ENCODE data around the gene PPAT. TPM values are rescaled to one million over a fixed set of nuclear protein-coding genes. Genes with fewer than 3 reads are reported as not detected.

The PPAT gene
- total RNA-seq, 1 donor from 2014 or later, result 2.3 TPM

DNA sequence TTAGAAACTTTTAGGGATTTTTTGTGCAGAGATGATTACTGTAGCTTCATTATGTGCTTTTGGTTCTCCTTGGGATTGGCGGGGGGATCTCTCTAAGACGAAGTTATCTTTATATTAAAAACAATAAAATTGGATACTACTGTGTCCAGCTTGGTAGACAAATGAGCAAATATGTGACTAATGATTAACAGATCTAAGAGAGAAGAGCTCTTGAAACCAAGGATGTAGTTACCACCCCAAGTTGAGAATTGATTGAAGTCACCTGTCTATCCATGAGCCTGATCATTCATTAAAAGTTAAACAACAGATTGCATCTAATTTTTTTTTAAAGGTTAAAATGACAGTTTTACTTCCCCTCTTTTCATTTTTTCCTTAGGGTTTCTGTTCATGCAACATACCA is 9.3 kb upstream of the PPAT start:
- intact Hi-C loops (cut with DNase I), result no loop called here
- ATAC-seq (ENCODE audit: poor library complexity), result no peak
- no peak for DNase-seq

DNA sequence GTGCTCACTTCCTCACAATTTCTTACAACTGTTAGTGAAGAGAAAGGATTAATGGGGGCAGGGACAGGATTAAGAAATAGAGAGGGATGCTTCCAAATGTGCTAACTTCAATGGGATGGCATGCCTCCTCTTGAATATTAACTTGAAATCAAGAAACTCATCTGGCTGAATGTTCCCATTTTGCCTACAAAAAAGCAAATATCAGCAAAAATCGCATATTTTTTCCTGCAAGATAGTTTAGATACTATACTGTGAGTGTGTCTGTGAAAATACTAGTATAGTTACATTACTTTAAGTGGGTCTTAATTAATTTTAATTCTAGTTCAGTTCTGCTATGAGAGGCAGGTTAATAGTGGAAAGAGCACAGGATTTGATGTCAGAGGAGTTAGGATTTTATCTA is 5.6 kb upstream of the PPAT start:
- DNase-seq (no peak), ATAC-seq (ENCODE audit: poor library complexity) (no peak)
- intact Hi-C loops (cut with DNase I), result no loop called here

DNA sequence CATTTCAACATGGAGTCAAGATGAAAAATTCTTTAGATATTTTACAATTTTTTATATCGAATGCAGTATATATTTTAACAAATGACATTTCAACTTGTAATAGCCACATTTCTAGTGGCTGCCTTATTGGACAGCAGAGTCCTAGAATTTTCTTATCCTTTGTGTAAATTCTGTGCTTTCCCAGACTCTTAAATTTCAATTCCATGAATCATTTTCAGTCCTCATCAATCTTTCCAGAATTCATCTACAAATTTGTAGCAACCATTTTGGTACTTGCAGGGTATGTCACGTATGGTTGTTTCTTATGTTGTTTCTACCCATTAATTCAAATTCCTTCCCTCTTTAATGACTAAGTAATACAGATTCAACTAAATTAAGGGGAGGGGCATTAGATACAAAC is 3.4 kb upstream of the PPAT start:
- intact Hi-C loops (cut with DNase I), result no loop called here
- DNase-seq, result no peak
- ATAC-seq (ENCODE audit: poor library complexity), result no peak

DNA sequence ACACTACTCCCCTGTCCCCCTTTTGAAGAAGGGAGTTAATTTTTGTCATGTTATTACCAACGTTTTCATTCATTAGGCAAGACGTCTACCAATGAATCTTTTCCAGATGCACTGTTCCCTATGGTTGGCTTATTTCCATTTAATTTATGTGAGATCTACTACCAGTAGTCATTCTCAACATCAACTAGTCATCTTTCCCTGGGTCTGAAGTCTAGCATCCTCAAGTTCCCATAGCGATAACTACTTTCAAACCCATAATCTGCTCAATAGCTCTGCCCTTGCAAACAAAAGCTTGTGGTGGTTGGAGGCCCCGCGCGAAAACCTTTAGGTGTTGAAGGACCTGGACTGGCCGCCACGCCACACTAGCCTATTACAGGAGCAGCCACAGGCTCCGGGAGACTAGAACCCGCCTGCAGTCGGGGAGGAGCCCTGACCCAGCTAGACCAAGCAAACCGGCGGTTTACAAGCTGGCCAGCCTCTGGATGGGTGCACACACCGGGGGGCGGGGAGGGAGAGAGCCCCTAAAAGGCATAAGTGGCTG is 746 bp downstream of the PPAT start:
- ATAC-seq (ENCODE audit: poor library complexity) (peak; percentile 18), DNase-seq (peak; percentile 67)
- intact Hi-C loops (cut with DNase I), result no loop called here

DNA sequence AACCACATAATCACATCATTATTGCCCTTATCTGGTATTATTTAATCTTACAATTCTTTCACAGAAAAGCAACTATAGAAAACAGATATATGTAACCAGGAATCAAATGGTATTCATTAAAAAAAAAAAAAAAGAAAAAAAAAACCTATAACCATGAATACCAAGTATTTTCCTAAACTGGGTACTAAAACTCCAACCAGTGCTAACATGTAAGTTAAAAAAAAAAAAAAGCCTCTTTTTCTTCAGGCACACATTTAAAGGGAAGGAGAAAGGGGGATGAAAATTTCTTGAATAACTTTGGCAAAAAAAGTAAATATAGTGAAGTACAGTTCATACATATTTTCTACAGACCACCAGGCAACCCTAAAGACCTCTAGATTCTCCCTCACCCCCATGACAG is 2.1 kb downstream of the PPAT start:
- intact Hi-C loops (cut with DNase I), result no loop called here
- ATAC-seq (ENCODE audit: poor library complexity) (no peak), DNase-seq (no peak)

DNA sequence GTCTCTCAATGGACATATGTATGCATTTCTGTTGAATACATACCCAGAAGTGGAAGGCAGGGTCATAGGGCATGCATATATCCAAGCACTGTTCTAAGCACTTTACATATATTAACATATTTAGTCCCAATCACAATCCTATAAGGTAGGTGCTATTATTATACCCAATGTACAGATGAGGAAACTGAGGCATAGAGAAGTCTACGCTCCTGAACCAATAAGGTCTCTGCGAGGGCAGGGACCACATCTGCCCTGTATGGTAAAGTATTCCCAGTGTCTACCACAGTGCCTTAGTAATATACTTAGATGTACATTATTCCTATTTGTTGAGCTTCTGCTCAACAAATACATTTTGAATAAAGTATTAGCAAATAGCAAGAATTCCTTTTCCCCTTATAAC is 5.2 kb downstream of the PPAT start:
- ATAC-seq (ENCODE audit: poor library complexity) (no peak), DNase-seq (no peak)
- intact Hi-C loops (cut with DNase I), result no loop called here

DNA sequence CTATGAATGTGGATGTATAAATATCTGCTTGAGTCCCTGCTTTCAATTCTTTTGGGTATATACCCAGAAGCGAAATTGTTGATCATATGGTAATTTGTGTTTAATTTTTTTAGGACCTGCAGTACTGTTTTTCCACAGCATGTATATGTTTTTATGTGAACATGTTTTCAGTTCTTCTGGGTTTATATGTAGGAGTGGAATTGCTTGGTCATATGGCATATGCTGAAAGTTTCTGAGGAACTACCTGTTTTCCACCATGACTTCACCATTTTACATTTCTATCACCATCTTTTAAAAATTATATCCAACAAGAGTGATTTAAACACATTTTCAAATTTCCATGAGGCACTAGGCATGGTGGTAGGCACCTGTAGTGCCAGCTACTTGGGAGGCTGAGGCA is 8.2 kb downstream of the PPAT start:
- intact Hi-C loops (cut with DNase I), result no loop called here
- ATAC-seq (ENCODE audit: poor library complexity), result no peak
- no peak for DNase-seq

DNA sequence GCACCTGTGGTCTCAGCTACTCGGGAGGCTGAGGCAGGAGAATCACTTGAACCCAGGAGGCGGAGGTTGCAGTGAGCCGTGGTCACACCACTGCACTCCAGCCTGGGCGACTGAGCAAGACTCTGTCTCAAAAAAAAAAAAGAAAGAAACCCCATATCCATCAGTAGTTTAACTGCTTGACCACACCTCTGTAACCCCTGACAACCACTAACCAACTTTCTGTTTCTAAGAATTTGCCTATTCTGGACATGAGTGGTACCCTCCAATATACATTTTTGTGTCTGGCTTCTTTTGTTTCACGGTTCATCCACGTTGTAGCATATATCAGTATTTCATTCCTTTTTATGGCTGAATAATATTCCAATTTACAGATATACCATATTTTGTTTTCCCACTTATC is 9.1 kb downstream of the PPAT start:
- intact Hi-C loops (cut with DNase I), result no loop called here
- DNase-seq (no peak), ATAC-seq (ENCODE audit: poor library complexity) (no peak)

DNA sequence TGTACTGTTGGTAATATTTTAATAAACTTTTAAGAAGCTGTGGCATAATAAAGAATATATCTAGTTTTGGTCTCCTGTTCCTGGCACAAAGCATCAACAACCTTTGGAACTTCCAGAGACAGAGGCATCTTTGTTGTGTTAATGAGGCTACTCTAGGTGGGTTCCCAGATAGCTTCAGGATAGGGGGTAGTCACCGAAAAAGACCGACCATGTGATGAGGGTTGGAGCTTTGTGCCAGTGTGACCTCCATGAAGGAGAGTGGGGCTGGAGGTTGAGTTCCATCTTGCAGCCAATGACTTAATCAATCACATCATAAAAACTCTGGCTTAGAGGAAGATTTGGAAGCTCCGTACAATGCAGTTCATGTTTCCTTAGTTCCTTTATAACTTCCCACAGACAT is 9.9 kb downstream of the PPAT start:
- intact Hi-C loops (cut with DNase I), result no loop called here
- ATAC-seq (ENCODE audit: poor library complexity) (no peak), DNase-seq (no peak)

DNA sequence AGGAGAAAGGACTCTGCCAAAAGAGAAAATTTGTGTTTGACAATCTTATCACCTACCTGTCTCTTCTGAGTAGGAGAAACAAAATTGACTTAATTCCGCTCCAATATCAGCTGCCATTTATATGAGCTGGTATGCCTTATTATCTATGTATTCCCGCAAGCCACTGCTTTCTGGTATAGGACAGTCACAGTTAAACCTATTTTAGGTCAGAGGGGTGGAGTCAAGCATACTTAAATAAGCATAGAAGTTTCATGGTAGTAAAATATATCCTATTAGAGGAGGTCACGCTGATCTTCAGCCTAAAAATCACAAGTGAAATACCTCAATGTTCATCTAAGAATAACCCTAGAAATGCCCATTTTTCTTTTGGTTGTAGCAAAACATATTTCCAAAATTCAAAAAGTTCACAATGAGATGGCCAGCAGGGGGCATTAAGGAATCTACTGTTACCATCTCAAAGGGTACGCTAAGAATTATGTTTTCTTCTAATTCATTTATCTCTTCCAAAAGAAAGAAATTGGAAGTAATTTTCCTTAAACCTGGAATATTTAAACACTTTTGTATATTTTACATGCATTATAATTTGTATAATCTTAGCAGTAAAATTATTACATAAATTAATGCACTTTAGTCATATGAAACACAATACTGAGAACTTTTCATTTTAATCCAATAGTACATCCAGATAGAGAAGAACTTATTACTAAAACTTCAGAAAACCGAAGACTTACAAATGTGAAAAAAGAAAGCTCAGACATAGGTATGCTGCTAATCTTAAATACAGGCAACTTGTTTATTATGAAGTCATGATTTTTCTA is 10.5 kb downstream of the PPAT start:
- ATAC-seq (ENCODE audit: poor library complexity), result peak; percentile 77
- no peak for DNase-seq
- intact Hi-C loops (cut with DNase I), result no loop called here

DNA sequence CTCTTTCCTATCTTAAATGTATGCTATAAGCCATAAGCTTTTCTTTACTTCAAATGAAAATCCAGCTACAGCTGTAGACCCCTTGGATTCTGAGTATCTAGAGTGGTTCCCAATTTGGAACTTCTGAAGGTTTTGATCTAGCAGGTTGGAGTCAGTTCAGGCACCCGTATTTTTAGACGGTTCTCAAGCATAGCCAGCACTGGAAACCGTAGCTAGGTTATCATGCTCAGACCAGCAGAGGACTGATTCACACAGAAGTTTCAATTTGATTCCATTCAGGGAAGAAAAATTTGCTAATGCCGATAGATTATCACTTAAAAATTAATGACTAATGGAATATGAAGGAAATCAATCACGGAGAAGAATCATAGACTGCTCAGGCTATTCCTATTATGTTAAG is 11.2 kb downstream of the PPAT start:
- DNase-seq (no peak), ATAC-seq (ENCODE audit: poor library complexity) (peak; percentile 68)
- intact Hi-C loops (cut with DNase I), result no loop called here

DNA sequence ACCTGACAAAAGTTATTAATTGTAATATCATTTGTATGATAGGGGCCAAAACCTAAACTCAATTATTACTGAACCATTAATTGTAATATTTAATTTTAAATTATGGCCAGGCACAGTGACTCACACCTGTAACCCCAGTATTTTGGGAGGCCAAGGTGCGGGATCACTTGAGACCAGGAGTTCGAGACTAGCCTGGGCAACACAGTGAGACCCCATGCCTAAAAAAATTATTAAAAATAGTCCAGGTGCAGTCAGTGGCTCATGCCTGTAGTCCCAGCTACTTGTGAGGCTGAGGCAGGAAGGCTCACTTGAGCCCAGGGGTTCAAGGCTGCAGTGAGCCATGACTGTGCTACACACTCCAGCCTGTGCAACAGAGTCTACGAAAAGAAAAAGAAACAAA is 18.0 kb downstream of the PPAT start:
- DNase-seq (no peak), ATAC-seq (ENCODE audit: poor library complexity) (no peak)
- intact Hi-C loops (cut with DNase I), result no loop called here

DNA sequence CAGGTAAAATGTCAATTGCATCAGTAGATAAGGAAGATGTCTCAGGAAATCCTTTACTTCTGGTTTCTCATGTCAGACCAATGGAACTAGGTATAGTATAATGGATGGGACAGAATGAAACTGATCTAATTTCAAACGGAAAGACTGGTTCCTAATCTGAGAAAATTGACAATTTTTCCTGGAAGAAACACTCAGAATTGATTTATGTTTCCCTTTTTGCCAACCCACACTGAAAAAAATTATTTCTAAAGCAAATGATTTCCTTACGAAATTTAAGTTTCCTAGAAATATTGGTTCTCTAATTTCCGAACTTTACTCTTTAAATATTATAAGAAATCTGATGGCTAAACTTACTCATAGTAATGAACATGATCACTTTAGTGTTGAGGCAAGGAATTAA is 19.1 kb downstream of the PPAT start:
- ATAC-seq (ENCODE audit: poor library complexity) (no peak), DNase-seq (no peak)
- intact Hi-C loops (cut with DNase I), result no loop called here

DNA sequence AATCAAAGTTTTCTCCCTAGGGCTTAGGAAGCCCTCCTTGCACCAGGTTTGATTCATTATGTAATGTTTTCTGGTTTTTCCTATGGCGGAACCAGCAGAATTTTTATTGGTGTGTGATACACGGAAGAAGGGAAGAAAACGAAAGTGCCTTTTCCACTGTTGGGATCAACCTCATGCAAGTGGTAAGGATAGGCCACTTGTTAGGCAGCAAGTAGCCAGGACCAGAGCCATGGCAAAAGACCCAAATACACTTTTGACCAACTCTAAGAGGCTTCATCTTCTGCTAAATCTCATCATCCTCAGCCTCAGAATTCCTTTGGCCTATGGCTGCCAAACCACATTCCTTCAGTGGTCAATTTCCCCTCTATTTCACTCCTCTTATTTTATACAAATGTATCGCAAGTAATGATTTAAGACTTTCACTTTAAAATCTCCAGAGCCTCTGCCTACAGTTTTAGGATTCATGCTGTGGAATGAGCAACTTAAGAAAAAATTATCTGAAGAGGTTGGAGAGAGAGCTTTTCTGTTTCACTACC is 21.2 kb downstream of the PPAT start:
- intact Hi-C loops (cut with DNase I), result no loop called here
- no peak for ATAC-seq (ENCODE audit: poor library complexity)
- DNase-seq, result no peak

DNA sequence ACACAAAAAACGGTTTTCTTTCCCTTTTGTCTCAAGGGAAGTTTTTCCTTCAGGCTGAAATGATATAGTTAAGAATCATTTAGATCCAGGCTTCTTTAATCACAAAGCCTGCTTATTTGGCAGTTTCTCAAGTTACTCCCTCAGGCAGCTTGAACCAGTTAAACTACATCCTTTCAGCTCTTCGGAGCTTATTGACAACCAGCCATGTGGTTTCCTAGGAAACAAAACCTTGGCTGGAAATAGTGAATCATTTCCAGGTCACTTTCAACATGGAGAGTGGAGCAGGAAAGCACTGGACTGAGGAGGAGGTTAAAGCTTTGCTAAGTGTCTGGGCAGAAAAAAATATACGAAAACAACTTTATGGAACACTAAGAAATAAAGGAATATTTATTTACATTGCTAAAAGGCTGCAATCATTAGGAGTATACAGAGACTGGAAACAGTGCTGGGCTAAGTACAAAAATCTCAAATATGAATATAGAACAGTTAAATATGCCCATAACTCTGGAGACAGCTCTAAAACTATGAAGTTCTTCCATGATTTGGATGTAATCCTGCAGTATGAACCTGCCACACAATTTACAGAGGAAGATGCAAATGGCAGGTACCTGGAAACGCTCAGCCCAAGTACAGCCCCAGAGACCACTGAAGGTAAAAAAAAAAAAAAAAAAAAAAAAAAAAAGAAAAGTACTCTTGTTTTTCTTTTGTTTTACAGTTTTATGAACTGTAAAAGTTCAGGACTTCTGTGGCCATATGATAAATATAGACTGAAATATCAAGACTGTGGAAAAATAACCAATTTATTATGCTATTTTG is 25.0 kb downstream of the PPAT start:
- intact Hi-C loops (cut with DNase I), result no loop called here
- ATAC-seq (ENCODE audit: poor library complexity) (peak; percentile 98), DNase-seq (no peak)

DNA sequence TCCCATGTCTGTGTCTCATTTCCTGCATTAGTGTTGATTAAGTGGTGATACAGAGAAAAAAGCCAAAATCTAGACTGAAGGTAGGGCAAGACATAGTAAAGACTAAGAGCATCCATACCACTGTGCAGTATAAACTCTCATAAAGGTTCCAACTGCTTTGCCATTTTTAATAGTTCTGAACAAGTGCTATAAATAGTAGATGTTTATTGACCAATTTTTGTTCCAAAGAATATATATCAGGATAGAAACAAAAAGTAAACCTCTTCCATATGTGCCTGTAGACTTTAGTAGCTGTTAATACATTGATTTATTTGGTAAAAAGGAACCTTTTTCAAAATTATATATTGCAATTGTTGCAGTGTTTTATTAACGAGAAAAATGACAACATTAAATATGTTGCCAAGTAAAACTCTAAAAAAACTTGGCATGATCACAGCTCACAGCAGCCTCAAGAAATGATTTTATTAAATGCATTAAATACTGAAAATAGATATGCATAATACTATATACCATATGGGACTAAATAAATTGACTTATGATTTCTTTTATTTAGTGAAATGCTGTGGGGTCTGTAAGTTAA is 25.8 kb downstream of the PPAT start:
- ATAC-seq (ENCODE audit: poor library complexity) (no peak), DNase-seq (no peak)
- intact Hi-C loops (cut with DNase I), result no loop called here

DNA sequence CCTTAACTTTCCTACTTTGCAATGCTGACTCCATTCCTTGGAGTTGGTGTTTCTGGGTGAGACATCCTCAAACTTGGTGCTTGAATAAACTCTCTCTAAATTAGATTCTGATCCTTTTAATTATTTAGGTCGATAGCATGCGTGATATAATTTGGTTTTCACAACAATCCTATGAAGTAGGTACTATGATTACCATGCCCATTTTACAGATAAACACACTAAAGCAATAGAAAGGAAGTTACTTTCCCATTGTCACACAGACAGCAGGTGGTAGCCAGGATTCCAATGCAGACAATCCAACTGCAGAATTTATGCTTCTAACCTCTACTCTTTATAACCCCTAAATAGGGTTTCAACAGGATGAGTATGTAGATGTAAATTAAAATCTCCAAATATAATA is 26.4 kb downstream of the PPAT start:
- intact Hi-C loops (cut with DNase I), result no loop called here
- ATAC-seq (ENCODE audit: poor library complexity), result no peak
- no peak for DNase-seq

DNA sequence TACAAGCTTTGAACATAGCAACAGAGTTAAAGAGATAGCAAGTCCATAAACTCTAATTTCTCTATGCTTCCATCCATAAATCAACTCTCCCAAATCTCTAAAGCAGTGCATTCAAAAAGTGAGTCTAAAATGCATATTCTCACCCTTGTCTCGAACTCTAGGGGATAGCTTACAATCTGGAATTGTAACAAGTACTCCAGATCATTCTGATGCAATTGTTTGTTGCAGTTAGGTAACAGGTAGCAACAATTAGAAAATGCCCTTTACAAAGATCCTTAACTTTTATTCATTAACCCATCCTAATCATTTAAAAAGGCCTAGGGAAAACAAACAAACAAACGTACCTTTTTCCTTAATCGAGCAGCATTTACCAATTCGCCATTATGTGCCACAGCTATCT is 29.3 kb downstream of the PPAT start:
- intact Hi-C loops (cut with DNase I), result no loop called here
- no peak for DNase-seq
- ATAC-seq (ENCODE audit: poor library complexity), result no peak

DNA sequence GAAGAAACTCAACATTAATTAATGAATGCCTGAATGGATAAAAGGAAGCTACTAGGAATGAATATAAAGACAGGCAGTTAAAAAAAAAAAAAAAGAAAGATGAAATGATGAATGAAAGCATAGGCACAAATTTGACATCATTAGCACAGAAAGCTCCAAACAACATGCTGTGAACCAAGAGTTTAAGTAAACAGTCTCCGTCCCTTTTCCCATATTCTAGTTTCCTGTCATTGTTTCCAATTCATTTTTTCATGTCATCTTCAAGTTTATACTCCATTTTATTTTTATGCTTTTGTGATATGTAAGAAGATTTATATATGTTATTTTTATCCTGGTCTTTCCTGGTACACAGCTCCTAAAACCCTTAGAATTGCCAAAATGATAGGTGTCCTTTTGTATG is 30.4 kb downstream of the PPAT start:
- DNase-seq (no peak), ATAC-seq (ENCODE audit: poor library complexity) (no peak)
- intact Hi-C loops (cut with DNase I), result no loop called here

DNA sequence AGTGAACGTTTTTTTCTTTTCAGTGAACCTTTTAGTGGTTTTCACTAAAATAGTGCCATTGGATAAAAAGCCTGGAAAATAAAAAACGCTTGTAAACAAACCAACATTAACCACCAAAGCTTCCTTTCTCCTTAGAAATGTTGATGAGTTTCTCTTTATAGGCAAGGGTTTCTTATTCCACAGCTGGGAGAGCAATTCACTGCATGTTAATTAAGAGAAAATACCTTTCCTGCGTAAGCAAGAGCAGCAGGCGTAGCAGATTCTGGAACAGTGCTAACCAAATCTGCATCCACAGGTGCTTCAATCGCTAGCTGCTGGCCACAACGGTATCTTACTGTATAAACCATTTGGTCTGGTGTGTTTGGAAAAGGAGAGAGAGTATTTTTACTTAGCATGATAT is 34.9 kb downstream of the PPAT start:
- DNase-seq, result no peak
- intact Hi-C loops (cut with DNase I), result no loop called here
- ATAC-seq (ENCODE audit: poor library complexity), result no peak
